Stimulated activated CD8-positive, alpha-beta memory T cell treated with anti-CD3 and anti-CD28 coated beads, Interleukin-4, amount 100 ng/mL, for 24 hours (primary cell): ENCODE results near the gene OTULINL.
A peak's percentile ranks its signal among the peaks of the same experiment; 100 is the strongest.
"Not testable (repeated sequence)": the region's sequence is repeated elsewhere in the genome, so short reads cannot be mapped to it uniquely, and the experiment has no call there.

Source experiments
- DNase-seq: peaks from one replicate; pipeline ENCODE4 v3.0.0-alpha.2; 2020; ENCODE audit warnings: low read depth

OTULINL gene

DNA sequence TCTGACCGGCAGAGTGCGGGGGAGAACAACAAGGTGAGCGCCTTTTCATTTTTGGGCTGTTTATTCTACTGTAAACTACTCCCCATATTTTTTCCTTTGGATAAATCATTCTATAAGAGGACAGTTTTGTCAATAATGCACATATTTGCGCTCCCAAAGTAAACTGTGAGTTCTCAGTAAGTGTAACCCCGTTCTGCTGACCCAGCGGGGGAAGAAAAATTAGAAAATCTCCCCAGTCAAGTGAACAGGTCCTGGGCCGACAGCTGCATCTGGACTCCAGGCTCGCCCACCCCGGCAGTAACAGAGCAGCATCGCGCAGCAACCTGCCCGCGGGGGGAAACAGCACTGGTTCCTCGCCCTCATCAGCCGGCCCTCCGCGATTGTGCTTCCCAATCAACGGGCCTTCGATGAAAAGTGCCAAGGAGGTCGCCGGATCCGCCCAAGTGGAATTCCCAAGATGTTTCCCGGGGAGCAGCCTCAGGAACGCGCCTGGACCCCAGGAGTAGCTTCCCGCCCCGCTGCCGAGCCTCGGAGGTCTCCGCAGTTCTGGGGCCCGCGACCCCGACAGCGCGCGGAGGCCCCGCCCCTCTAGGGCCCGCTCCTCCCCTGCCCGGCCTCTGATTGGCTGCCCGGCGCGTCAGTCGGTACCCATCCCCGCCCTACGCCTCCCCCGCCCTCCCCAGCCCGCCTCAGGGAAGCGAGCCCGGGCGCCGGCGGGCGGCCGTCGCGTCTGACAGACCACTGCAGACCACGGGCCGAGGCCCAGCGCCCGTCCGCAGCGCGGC lies at the start of gene OTULINL:
OTULINL (plus strand) TSS at position 687 of the 785 bp plus-strand sequence. CDS start 103 bp downstream, outside the sequence.
- peak; percentile 84 for DNase-seq

DNA sequence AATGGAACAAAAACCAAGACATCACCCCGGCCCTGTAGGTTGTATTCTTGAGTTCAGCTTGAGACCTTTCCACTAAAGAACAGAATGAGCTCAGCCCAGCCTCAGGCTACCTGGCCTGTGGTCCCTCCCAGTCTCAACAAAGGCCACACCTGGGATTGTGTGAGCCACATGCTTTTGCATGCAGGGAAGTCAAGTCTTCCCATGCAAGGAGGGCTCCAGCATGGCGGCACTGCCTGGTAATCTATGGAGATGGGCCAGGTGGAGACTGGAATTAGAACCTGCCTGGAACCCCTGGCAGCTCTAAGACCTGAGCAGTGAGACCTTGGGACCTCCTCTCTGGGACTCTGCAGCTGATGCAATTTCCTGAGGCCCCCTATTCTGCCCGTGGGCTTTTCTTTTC lies 49.4 kb upstream of the OTULINL start:
- DNase-seq = no peak

DNA sequence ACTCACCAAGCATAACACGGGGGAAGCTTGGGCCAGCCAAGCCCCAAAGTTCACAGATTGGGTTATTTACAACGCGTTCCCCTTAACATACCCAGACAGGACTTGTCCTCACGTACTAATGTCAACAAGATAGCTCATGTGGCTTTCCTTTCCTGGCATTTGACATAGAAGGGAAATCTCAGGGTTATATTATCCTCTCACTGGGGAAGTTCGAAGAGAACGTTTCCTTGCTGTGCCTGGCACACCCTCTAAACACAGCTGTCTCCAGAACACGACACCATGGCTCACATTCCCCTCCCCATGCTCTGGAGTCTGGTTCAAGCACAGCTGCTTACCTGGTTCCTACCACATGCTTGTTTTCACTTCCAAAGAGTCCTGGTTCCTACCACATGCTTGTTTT lies 46.8 kb upstream of the OTULINL start:
- DNase-seq = no peak

DNA sequence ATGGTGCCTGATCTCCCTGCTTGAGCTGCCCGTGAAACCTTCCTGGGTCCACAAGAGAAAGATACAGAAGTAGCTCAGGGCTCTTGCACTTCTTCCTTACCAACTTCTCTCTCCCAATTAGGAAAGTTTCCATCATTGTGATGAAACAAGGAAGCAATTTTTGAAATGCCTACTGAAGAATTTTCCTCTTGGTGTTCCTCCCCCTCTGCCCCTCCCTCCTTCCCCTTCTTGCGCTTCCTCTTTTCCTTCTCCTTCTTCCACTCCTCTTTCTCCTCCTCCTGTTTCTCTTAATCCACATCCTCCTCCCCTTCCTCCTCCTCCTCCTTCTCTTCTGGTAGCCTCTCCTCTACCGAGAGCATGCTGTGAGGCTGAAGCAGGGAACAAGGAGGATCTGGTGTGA lies 36.3 kb upstream of the OTULINL start:
- DNase-seq = no peak

DNA sequence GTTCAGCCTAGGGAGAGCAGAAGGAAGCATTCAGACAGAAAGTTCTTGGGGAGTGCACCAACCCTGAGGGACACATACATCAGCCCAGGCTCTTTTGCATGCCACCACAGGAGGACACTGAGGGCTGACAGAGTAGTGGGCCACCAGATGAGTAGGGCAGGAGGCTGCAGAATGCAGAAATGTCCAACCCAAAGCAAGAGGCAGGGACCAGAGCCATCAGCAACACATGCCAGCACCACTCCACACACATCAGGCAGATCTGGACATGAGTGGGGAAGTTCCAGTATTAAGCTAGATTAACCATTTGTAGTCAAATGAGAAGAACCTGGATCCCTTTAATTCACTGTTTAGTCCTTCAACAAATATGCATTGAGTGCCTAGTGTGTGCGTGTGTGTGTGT lies 35.7 kb upstream of the OTULINL start:
- DNase-seq = no peak

DNA sequence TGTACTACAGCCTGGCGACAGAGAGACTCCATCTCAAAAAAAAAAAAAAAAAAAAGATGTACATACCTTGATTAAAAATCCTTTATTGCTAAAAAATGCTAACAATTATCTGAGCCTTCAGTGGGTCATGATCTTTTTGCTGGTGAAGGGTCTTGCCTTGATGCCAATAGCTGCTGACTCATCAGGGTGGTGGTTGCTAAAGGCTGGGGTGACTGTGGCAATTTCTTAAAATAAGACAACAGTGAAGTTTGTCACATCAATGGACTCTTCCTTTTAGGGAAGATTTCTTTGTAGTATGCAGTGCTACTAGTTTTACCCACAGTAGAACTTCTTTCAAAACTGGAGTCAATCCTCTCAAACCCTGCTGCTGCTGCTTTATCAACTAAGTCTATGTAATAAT lies 33.9 kb upstream of the OTULINL start:
- DNase-seq = no peak

DNA sequence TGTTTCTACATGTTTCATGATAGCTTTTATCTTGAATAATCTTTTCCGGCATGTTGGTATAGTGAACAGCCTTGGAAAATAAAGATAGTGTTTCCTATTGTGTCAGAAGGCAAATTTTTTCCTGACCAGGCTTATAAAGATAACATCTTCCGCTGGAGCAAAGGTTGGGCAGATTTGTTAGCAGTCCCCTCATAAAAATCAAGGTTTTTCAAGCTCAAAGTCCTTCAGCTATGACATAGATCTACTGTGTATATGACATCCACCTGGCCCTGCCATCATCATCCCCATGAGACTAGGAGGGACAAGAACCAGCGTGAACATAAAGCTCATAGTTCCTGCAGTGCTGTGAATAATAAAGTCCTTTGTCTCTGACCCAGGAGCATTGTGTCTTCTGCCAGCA lies 30.4 kb upstream of the OTULINL start:
- no peak for DNase-seq

DNA sequence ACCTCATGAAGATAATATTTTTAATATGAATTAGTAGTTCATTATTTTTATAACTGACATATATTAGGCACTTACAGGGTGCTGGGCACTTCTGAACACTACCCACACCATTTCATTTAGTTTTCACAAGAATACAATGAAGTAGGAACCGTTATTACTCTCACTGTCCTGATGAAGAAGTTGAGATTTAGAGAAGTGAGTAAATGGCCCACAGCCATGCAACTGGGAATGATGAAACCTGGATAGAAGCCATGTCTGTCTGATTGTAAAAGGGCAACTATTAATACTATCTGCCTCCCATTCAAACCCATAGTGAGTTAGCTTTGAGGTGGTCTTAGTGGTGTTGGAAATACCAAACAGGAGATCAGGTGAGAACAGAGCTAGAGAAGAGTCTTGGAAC lies 29.6 kb upstream of the OTULINL start:
- DNase-seq = no peak

DNA sequence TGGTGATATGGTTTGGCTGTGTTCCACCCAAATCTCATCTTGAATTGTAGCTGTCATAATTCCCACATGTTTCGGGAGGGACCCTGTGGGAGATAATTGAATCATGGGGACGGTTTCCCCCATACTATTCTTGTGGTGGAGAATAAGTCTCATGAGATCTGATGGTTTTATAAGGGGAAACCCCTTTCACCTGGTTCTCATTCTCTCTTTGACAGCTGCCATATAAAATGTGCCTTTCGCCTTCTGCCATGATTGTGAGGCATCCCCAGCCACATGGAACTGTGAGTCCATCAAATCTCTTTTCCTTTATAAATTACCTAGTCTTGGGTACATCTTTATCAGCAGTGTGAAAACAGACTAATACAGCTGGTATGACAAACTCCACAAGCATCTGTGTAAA lies 27.3 kb upstream of the OTULINL start:
- not testable (repeated sequence) for DNase-seq

DNA sequence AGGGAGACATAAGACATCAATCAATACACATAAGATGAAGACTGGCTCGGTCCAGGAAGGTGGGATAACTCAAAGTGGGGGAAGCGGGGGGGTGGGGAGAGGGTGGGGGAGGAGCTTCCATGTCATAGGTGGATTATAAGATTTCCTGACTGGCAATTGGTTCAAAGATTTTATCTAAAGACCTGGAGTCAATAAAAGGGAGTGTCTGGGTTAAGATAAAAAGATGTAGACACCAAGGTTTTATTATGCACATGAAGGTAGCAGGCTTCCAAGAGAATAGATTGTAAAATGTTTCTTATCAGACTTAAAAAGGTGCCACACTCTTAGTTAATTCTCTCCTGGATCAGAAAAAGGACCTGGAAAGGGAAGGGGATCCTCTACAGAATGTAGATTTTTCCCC lies 25.6 kb upstream of the OTULINL start:
- no peak for DNase-seq

DNA sequence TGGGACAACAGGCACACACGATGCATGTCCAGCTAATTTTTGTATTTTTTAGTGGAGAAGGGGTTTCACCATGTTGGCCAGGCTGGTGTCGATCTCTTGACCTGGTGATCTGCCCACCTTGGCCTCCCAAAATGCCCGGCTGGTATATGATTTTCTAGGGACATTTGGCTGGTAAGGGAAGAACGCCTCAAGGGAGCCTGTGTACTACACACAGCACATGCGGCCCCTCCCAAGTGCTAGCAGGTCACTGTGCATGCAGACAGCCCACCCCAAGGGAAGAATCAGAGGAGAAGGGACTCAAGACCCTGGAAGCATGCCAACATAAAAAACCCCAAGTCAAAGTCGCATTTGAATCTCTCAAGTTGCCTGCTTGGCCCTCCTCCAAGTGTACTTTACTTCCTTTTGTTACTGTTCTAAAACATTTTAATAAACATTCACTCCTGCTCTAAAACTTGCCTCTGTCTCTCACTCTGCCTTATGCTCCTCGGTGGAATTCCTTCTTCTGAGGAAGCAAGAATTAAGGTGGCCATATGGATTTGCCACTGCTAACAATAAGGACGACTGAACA lies 24.3 kb upstream of the OTULINL start:
- no peak for DNase-seq

DNA sequence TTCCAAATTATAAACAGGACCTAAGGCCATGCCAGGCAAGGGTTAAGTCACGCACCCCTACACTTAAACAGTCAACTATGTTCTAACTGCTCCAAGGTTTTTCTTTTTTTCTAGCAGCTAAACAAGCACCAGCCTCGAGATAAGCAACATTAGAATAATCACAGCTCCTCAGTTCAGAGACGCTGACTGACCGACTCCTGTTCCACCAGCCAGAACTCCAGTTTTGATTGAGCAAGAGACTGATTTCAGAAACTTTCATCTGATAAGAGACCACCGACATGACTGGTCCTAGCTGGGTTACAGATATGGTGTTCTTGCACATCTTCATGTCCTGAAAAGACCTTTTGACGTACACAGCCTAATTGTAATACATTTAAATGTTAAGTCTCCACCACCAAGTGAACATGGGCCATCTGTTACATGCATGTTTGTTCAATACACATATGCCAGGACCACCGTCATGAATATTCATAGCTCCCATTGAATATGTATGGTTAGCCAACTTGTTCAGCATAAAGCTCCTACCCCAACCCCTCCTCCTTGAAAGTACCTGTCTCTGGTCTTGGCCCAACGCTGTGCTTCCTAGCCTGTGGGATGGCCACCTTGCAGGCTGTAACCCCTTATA lies 23.7 kb upstream of the OTULINL start:
- no peak for DNase-seq

DNA sequence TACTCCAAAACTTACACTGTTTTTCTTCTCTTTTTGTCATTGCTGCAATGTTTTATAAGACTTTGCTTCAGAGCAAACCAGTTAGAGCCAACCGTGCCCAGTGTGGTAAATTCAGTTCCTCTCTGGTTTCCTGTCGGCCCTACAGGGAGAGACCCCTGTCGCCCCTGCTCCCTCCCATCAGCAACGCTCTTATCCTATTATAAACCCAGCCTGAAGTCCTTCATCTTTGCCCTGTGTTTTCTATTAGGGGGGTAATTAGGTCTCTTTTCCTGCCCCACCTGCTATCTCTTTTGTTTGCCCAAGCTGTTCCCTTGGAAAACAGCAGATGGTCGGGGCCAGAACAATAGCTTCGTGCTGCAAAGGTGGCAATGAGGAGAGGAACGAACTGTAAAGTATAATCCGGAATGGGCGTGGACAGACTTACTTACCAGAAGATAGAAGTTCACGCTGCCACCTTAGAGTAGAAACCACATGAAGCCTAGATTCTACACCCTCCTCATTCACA lies 21.4 kb upstream of the OTULINL start:
- DNase-seq = no peak

DNA sequence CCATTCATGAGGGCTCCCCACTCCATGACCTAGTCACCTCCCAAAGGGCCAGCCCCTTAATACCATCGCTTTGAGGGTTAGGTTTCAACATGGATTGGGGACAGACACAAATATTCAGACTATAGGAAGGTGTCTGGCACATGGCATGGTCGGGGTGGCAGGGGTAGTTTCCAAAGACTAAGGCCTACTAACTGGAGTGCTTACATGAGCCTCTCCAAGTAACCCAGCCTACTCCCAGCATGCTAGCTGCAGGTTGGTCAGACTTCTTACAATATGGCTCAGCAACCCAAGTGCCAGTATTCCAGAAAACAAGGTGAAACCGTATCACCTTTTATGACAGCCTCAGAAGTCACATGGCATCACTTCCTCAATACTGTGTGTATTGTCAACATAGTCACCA lies 19.9 kb upstream of the OTULINL start:
- DNase-seq = no peak

DNA sequence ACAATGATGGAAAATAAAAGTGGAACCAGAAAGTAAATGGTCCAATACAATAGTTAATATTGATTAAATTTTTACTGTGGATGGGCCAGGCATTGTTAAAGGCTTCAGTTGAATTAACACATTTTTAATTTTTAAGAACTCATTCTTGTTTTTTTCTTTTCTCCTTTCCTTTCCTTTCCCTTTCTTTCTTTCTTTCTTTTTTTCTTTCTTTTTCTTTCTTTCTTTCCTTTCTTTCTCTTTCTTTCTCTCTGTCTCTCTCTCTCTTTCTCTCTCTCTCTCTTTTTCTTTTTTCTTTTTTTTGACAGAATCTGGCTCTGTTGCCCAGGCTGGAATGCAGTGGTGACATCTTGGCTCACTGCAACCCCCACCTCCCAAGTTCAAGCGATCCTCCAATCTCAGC lies 13.3 kb upstream of the OTULINL start:
- no peak for DNase-seq

DNA sequence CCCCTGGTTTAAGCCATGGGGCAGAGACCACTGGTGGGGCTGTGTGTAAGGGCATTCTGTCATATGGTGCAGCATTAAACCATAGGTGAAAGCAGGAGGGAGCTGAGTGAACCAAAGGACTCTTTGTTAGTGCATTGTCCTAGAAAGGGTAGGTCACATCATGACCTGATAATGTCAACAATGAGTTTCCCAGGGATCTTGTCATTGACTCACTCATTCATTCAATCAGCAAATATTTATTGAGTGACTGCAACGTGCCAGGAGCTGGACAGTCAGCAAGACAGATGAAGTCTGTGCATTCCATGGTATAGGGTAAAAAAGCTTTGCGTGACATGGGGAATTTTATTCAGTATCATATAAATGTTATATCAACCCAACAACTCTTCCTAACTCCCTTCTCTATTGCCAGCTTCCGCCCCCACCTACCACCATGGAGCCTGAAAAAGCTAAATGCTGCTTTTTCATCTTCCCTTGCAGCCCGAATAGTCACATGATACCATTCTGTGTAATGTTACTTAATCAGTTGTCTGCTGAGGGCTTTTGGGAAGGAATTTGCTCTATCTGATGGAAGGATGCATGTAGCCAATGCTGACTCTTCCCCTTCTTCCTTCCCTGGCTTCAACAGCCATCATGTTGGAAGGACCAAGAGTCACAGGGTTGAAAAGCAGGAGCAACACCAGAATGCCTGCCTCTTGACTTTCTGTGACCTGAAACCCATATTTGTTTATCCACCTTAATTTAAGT lies 11.5 kb upstream of the OTULINL start:
- no peak for DNase-seq

DNA sequence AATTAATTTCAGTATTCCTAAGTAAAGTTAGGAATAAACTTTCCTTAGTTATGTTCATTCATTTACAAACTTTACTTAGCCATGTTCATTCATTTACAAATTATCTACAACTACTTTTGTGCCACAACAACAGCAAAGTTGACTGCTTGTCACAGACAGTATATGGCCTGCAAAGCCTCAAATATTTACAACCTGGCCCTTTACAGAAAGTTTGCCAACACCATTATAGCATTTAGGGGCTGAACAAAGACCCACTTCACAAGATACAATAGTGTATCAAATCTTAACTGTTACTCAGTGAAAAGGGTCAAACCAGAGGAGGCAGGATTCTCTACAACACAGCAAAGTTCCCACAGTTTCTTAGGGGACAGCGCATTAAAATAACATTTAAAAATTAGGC lies 9.7 kb upstream of the OTULINL start:
- no peak for DNase-seq

DNA sequence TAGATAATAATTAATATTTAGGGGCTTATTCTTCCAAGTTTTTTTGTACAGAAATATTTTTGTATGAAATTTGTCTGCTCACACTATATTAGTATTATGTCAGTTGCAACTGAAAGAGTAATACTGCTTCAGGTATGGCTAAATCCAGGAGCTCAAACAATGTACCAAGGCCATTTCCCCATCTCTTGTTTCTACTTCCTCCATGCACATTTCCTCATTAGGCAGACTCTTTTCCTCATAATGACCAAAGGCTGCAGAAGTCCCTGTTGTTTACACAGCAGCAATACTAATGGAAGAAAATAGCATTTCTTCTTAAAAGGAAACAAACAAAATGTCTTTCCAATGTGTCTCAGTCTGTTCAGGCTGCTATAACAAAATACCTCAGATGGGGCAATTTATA lies 9.2 kb upstream of the OTULINL start:
- DNase-seq = no peak

DNA sequence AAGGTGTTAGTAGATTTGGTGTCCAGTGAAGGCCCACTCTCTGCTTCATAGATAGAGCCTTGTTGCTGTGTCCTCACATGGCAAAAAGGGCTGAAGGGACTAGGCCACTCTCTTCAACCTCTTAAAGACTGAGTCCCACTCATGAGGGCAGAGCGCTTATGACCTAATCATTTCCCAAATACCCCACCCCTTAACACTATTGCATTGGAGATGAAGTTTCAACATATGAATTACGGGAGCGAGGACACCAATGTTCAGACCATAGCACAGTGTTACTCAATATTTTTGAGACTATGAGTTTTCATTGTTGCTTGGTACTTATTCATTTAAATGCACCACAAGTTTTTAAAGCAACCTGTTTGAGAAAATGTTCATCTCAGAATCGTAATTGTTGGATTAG lies 8.8 kb upstream of the OTULINL start:
- no peak for DNase-seq

DNA sequence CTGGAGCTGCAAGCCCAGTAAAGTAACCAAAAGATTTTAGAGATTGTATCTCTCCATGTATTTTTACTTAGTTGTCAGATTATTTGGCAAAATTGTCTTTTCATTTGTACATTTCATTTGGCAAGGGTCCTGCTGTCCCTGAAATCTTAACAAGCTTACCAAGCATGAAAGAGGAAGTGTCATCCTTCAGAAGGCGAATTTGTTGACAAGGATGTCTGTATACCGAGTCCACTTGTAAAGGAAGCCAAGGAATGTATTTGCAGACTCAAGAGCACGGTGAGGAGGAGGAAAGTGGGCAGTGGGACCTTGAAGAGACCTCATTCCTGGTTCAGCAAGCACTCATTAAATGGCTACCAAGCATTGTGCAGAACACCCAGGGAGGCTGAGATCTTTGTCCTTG lies 7.5 kb upstream of the OTULINL start:
- no peak for DNase-seq

DNA sequence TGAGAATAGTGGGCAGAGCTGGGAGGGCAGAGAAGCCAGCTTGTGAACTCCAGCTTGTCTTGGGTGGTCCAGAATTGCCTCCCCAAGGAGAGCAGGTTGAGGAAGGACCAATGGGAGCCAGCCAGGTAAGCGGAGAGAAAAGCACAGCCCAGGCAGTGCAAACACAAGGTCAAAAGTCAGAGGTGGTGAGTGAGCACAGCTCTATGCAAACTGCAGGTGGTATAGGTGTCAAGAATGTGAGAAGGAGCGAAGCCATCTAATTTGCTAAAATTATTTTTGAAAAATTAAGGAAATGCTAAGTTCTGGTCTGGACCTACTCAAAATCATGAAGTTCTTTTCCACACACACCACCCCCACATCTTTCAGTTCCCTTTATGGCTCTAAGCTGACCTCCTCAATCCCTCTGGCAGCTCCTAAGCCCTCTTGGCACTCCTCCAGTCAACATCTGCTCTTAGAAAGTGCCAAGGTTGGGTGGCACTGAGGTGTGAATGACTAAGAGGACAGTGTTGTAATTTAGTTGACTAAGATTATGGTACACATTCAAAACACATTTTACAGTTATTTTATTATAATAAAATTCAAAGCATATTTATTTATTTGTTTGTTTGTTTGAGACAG lies 6.6 kb upstream of the OTULINL start:
- no peak for DNase-seq

DNA sequence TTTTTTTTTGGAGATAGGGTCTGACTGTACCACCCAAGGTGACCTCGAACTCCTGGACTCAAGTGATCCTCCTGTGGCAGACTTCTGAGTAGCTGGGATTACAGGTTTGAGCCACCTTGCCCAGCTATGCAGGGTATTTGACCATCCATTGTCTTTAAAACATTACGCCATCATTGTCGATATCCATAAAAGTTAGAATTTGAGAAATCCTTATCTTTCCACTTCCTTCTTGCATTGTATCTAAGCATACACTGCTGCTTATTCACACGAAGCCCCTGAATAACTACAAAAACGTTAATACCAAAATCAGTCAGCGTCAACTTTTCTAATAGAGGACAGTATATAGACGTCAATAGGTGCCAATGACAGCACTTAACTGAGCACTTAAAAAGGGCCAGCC lies 5.4 kb upstream of the OTULINL start:
- DNase-seq = no peak
